ENCODE data around the gene DENND6B. TPM values are rescaled to one million over a fixed set of nuclear protein-coding genes. Genes with fewer than 3 reads are reported as not detected.

DENND6B gene
- total RNA-seq, 1 donor from 2014 or later = 1.4 TPM

DNA sequence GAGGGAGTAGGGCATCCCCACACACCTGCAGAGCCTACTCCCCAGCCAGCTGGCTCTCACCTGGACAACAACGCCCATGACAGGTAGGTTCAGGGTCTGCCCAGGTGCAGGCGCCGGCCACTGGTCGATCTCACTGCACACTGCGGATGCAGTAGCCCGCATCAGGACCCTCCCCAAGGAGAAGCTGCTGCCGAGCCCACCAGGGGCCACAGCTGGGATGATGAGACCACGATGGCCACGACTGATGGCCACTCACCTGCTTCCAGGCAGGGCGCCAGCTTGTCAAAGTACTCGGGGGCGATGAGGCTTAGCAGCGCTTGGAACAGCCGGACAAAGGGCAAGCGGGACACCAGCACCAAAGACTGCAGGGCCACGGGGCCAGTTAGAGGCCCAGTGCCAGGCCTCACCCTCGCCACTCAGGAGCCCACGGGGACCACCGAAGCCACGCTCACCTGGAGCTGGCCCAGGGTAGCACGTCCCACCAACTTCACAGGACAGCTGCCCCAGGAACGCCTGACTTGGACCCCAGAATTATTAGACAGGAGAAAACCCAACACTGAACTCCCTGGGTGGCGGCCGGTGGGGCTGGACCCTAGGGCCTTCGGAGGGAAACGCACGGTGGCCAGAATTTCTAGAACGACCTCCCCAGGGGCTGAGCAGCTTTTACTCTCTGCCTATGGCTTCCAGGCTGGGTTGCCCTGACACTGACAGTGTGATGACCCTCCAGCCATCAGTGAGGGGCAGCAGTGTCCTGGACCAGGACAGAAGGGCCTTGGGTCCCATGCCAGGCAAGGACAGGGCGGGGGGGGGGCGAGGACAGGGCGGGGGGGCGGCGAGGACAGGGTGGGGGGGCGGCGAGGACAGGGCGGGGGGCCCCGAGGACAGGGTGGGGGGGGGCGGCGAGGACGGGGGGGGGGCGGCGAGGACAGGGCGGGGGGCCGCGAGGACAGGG, 10.4 kb downstream of the DENND6B start:
- DNase-seq (ENCODE audit: low spot score in 2 of 2) = no peak
- intact Hi-C loops (cut with DNase I) = no loop called here
- no peaks in the 10 kb centered on the region for H3K9me3 ChIP-seq
- H3K27me3 ChIP-seq = no peaks in the 10 kb centered on the region
- H3K4me1 ChIP-seq = no peaks in the 10 kb centered on the region
- no peaks in the 10 kb centered on the region for H3K36me3 ChIP-seq
- no peak overlapping the region for H3K27ac ChIP-seq
- TF ChIP-seq, protein P1, sequence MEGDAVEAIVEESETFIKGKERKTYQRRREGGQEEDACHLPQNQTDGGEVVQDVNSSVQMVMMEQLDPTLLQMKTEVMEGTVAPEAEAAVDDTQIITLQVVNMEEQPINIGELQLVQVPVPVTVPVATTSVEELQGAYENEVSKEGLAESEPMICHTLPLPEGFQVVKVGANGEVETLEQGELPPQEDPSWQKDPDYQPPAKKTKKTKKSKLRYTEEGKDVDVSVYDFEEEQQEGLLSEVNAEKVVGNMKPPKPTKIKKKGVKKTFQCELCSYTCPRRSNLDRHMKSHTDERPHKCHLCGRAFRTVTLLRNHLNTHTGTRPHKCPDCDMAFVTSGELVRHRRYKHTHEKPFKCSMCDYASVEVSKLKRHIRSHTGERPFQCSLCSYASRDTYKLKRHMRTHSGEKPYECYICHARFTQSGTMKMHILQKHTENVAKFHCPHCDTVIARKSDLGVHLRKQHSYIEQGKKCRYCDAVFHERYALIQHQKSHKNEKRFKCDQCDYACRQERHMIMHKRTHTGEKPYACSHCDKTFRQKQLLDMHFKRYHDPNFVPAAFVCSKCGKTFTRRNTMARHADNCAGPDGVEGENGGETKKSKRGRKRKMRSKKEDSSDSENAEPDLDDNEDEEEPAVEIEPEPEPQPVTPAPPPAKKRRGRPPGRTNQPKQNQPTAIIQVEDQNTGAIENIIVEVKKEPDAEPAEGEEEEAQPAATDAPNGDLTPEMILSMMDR (IDR thresholded peaks at IDR 0.05) = no peak
- H3K4me3 ChIP-seq = no peak overlapping the region

DNA sequence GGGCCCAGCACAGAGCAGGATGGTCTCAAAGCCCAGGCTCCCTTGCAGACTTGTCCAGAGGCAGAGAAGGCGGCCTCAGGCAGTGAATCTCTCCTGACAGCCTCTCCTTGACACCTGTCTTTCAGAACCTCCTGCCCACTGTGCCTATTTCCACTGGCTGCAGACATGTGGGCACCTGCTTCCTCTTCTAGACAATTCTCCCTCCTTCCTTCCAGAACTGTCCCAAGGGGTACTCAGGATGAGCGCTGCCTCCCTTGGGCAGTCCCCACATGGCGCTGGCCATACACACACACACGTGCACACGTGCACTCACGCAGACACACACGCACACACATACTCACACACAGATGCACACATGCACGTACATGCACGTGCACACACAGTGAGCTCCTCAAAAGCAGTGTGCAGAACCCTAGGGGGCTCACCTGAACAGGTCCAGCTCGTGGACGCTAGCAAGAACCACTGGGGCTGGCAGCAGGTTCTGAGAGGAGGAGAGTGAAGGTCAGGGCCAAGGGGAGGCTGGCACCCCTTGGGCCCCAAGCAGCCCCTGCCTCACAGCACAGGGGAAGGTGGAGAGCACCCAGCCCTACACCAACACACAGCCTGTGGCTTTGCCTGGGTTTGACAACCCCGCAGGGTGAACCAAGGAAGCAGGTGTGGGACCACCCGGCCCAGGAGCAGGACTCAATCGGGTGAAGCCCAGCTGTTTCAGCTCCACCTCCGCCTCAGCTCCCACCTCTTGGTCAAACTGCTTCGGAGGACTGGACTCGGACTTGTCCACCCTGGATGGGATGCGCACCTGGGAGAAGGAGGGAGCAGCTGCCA, 11.3 kb downstream of the DENND6B start:
- Histone ChIP-seq H3K27me3 (no peaks in the 10 kb centered on the region), H3K4me1 (no peaks in the 10 kb centered on the region), H3K36me3 (no peaks in the 10 kb centered on the region), H3K4me3 (no peak overlapping the region), H3K9me3 (no peaks in the 10 kb centered on the region), H3K27ac (no peak overlapping the region)
- intact Hi-C loops (cut with DNase I) = no loop called here
- DNase-seq (ENCODE audit: low spot score in 2 of 2) = no peak
- TF ChIP-seq, protein P1 (IDR thresholded peaks at IDR 0.05) = no peak

DNA sequence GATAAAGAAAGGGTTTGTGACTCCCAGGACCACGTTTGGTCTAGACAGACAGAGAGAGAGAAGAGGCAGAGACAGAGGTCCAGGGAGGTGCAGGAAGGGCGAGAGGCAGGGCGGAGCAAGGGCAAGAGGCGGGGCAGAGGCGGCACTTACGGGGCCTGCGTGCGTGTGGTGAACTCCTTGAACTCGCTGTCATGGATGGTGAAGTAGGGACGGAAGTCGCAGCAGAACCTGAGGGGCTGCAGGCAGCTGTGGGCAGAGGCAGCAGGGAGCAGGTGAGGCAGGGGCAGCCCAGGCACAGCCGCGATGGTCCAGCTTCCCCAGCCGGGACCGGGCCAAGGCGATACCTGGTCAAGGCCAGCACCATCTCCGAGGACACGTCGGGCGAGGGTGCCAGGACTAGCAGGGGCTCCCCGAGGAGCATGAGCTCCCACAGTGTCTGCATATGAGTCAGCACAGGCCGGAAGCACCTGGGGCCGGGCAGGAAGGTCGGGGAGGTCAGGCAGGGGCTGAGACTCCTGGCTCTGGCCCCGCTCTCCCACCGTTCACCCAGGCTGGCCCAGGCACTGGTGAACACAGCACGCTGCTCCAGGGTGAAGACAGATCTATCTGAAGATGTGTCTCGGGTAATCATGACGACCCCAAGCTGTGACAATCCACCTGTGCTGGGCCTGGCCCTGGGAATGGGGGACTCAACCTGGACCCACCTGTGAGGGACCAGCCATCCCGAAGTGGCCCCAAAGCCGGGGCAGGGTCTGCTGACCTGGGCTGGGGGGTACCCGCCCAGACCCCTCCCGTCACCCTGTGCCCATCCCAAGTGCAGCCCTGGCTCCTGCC, 12.1 kb downstream of the DENND6B start:
- no peak overlapping the region for H3K27ac ChIP-seq
- H3K4me3 ChIP-seq = peak overlapping the region in 1 of 2 donors; percentile 25
- TF ChIP-seq, protein P1 (IDR thresholded peaks at IDR 0.05) = no peak
- H3K27me3 ChIP-seq = no peaks in the 10 kb centered on the region
- H3K4me1 ChIP-seq = no peaks in the 10 kb centered on the region
- no peaks in the 10 kb centered on the region for H3K36me3 ChIP-seq
- no peaks in the 10 kb centered on the region for H3K9me3 ChIP-seq
- DNase-seq (ENCODE audit: low spot score in 2 of 2) = no peak
- intact Hi-C loops (cut with DNase I) = no loop called here

DNA sequence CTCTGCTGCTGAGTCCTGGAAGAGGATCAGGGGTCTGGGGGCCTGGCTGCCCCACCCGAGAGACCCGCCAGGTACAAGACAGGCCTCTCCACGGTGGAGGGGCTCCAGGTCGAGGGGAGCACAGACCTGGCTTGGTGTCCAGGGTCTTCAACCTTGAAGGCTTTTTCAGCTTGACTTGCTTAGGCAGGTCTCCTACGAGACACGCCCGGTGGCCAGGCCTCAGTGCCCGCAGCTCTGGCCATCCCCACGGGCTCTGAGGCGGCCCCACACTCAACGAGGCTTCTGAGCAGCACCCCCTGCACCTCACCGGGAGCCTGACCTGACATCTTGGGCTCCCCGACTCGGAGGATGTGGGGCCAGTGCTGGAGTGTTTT, 12.7 kb downstream of the DENND6B start:
- intact Hi-C loops (cut with DNase I) = no loop called here
- no peak for DNase-seq (ENCODE audit: low spot score in 2 of 2)
- Histone ChIP-seq H3K27ac (no peak overlapping the region), H3K4me1 (peaks cover under 1 to 2% of the 10 kb centered on the region in 2 donors), H3K36me3 (no peaks in the 10 kb centered on the region), H3K27me3 (no peaks in the 10 kb centered on the region), H3K4me3 (no peak overlapping the region), H3K9me3 (no peaks in the 10 kb centered on the region)
- TF ChIP-seq, protein P1 (IDR thresholded peaks at IDR 0.05) = no peak

DNA sequence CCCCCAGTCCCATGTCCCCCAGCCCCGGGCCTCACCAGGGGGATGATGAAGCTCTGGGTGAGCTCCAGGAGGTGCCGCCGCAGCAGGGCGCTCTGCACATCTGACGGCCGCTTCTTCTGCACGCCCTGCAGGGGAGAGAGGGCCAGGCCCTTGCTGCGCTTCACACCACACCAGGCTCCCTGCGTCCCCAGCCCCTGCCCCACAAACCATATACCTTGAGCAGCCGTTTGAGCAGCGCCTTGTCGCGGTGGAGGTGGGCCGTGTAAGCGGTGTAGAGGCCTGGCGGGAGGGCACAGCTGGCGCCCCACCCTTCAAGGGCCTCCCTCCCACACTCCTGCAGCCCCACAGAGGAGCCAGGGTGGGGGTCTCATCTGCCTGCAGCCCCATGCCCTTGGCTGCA, 13.2 kb downstream of the DENND6B start:
- no peaks in the 10 kb centered on the region for H3K9me3 ChIP-seq
- no peaks in the 10 kb centered on the region for H3K27me3 ChIP-seq
- H3K36me3 ChIP-seq = no peaks in the 10 kb centered on the region
- no peak for DNase-seq (ENCODE audit: low spot score in 2 of 2)
- intact Hi-C loops (cut with DNase I) = no loop called here
- no peak overlapping the region for H3K27ac ChIP-seq
- TF ChIP-seq, protein P1 (IDR thresholded peaks at IDR 0.05) = no peak
- H3K4me3 ChIP-seq = no peak overlapping the region
- peaks cover 3% of the 10 kb centered on the region in 2 donors for H3K4me1 ChIP-seq

Measured in ascending aorta (tissue), 2 donors.